ENCODE measurements around the gene CACNG7.
"Not testable (repeated sequence)": the region's sequence is repeated elsewhere in the genome, so short reads cannot be mapped to it uniquely, and the experiment has no call there.

CACNG7 gene, protein sequence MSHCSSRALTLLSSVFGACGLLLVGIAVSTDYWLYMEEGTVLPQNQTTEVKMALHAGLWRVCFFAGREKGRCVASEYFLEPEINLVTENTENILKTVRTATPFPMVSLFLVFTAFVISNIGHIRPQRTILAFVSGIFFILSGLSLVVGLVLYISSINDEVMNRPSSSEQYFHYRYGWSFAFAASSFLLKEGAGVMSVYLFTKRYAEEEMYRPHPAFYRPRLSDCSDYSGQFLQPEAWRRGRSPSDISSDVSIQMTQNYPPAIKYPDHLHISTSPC

DNA sequence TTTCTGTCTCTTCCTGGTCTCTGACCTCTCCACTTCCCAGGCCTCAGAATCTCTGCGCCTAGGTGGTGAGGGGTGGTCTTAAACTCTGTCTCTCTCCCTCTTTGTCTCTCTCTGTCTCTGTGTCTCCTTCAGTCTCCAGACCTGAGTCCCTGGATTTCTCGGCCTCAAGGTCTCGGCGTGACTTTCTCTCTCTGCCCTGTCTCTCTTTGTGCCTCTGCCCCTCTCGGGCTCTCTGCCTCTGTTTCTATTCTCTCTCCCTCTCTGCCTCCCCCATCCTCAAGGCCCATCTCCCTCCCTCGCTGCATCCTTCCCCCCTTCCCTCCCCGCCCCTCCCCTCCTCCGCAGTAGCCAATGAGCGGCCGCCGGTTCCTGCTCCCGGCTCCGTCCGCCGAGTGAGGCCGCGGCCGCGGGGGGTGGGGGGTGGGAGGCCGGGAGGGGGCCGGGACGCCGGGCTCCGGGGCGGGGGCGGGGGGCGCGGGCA lies at the start of gene CACNG7:
CACNG7 (plus strand) TSS at position 344 of the 481 bp plus-strand sequence. CDS start 3,554 bp downstream, outside the sequence.
- DNase-seq (ENCODE audit: low read depth in 2 of 2) = no peak

DNA sequence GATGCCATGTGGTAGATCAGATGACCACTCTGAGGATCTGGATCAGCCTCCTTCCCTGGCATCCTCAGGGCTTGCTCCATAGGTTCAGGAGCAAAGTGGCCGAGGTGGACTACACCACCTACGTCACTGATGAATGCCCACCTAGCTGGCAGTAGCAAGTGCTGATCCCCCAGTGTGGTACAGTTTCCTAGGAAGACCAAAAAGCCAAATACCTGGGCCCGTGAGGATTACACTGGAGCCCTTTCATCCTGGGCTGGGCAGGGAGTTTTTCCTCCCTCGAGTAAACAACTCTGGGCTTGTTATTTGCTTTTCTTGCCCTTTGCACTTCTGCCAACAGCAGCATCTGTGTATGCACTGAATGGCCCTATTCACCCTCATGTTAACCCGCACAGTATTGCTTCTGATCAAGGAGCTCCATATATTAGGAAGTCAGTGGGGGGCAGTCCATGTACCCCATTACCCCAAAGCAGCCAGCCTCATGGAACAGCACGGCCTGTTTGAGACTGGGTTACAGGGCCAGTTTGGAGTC lies 44.7 kb upstream of the CACNG7 start:
- no peak for DNase-seq (ENCODE audit: low read depth in 2 of 2)

DNA sequence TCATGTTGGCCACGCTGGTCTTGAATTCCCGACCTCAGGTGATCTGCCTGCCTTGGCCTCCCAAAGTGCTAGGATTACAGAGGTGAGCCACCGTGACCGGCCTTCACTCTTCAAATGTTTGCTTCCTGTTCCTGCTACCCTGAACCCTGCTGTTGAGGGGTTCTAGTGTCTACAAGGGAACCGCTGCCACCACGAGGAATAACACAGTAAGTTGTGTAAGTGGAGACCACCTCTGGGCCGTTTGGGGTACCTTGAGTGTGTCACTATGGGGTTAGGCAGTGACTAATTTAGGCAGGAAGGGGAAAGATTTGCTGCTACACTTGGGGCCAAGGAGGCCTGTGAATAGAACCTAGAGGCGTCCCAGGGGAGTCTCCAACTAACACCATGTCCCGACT lies 43.6 kb upstream of the CACNG7 start:
- DNase-seq (ENCODE audit: low read depth in 2 of 2) = no peak

DNA sequence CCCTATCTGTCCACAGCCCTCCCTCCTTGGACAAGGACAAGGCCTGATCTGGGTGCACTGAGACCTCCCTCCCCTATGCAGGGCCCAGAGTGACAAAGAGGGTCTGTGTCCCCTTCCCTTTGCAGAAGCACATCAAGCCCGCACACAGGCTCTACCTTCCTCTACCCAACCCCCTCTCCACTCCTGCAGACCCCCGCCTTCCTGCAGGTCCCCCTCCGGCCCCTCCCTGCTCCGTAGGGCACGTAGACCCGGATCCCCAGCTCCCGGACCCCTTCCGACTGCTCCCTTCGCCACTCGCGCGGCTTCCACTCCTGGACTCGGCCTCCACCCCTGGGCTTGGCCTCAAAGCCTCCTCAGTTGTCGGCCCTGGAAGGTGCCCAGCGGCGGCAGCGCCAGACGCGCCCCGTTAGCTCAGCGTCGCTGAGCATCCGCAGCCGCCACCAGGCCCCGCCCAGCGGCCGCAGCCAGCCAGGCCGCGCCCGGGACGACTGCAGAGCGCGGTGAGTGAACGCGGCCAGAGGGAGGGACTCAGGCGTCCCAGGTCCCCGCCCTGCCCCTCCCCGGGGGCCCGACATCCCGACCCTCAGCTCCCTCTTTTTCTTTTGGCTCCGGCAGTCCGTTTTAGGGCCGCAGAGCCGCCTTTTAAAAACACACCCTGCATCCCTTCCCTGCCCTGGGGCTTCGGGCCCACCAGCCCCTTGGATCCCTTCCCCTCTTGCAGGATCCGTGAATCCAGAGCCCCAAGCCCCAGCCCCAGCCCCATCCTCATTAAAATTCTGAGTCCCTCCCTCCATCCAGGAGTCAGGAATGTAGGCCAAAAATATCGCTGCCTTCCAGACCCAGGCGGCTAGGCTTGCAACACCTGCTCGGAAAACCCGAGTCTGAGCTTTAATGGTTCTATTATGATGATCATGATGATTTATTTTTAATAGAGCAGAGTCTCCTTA lies 42.9 kb upstream of the CACNG7 start:
- DNase-seq (ENCODE audit: low read depth in 2 of 2) = peak in 1 of 2 donors; percentile 69

DNA sequence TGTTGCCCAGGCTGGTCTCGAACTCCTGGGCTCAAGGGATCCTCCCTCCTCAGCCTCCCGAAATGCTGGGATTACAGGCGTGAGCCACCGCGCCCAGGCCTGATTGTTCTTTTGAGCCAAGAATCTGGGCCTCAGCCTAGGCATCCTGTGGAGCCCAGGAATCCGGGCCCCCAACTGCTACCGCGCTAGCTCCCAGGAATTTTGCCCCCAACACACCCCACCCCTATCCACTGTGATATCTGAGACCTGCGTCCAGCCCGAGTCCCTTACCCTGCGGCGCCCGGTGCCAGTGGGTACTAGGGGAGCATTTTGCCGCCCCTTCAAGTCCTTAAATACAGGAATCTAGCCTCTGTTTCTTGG lies 42.2 kb upstream of the CACNG7 start:
- no peak for DNase-seq (ENCODE audit: low read depth in 2 of 2)

DNA sequence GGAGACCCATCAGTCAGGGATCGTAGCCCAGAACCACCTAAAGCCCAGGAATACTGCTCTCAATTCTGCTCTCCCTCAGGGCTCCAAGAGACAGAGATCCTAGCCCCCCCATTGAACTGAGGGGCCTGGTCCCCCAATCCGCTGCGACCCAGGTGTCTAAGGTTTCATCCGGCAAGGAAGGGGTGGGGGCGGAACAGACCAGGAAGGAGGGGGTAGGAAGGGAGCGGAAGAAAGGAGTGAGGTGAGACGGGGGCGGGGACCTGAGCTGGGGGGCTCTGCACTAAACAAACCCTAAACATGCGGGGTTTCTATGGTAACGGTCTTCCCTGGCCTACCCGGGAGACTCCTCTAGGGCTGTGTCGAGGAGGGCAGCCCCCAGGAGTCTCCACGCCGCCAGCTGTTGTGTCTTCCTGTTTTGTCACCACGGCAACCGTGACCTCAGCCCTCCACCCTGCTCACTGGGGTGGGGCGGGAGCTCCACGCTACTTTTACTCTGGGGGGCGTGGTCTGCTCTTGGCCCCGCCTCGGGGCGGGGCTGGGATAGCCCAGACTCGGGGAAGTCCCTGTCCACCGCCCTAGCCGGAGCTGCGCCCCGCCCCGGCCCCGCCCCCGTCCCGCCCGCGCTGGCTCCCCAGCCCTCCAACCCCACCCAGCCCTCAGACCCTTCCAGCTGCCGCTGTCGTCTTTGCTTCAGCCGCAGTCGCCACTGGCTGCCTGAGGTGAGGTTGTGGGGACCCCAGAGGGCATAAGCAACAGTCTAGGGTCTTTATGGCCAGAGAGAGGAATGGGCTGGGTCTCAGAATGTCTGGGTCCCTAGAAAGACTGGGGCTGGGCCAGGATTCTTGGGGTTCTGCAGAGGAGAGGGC lies 41.6 kb upstream of the CACNG7 start, which contains the start of gene MYADM:
MYADM (plus strand) TSS at position 659 of the 866 bp plus-strand sequence. CDS start 5,647 bp downstream, outside the sequence.
- peak; percentile 96 to 99 for DNase-seq (ENCODE audit: low read depth in 2 of 2)

DNA sequence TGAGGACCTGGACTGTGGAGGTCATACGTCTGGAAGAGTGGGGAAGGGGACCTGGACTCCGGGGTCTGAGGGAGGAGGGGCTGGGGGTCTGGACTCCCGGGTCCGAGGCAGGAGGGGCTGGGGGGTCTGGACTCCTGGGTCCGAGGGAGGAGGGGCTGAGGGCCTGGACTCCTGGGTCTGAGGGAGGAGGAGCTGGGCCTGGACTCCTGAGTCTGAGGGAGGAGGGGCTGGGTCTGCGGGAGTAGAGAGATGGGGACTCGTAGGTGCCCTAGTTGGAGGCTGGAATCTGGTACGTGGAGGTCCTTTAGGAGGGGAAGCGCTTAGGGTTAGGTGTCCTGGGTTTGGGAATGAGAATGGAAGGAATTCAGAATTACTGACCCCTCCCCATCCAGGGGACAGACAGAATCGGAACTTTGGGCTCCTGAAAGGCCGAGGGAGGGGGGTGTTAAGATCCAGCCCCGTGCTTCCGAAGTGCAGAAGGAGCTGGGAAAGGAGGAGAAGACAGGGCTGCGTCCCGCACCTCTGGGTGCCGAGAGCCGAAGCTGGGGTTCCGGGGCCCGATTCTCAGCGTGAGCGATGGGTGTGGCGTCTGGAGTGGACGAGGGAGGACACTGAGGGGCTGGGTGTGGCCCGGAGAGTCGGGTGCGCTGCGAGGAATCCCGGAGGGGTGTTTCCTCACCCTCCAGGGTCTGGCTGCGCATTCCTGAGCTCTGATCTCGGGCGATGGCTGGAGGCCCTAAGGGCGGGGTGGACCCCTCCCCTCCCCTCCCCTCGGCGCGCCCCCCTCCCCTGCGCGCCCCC lies 40.8 kb upstream of the CACNG7 start:
- DNase-seq (ENCODE audit: low read depth in 2 of 2) = peak in 1 of 2 donors; percentile 34

DNA sequence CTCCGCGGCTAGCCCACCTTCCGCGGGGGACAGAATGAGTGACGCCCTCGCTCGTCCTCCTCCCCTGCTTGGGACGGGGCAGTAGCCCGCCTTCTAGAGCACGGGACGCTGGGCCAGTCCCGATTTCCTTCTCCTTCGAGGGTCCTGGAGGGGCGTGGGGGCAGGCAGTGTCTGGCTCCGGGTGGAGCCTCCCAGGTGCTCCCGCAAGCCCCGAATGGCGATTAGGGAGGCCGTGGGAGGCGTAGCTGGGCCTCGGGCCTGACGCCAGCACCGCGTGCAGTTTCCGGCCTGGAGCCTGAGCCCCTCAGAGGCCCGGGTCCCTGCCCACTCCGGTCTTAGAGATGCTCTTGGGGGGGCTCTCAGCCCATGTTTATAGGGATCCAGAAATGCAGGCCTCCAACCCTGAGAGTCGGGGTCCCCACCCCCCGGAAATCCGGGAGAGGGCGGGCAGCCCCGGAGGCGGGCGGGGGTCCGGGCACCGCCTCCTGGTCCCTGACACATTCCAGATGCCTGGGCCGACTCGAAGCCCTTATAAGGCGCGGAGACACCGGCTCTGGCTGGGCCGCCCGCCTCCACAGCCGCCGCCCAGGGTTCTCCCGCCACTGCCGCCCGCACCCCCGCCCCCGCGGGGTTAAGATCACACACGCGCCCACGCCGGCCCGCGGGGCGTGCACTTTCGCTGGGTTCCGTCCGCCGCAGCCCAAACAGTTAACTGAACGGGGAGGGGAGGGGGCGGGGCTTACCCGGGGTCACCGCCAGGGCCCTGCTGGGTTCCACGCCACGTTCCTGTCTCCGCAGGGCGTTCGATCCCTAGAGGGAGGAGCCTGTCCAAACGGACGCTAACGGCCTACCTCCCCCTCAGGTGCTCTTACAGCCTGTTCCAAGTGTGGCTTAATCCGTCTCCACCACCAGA lies 39.9 kb upstream of the CACNG7 start:
- DNase-seq (ENCODE audit: low read depth in 2 of 2) = peak; percentile 74 to 80

DNA sequence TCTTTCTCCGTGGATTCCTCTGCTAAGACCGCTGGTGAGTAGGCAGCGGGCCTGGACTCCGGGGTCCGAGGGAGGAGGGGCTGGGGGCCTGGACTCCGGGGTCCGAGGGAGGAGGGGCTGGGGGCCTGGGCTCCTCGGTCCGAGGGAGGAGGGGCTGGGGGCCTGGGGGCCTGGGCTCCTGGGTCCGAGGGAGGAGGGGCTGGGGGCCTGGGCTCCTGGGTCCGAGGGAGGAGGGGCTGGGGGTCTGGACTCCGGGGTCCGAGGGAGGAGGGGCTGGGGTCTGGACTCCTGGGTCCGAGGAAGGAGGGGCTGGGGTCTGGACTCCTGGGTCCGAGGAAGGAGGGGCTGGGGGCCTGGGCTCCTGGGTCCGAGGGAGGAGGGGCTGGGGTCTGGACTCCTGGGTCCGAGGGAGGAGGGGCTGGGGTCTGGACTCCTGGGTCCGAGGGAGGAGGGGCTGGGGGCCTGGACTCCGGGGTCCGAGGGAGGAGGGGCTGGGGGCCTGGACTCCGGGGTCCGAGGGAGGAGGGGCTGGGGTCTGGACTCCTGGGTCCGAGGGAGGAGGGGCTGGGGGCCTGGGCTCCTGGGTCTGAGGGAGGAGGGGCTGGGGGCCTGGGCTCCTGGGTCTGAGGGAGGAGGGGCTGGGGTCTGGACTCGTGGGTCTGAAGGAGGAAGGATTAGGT lies 39.1 kb upstream of the CACNG7 start:
- not testable (repeated sequence) for DNase-seq (ENCODE audit: low read depth in 2 of 2)

DNA sequence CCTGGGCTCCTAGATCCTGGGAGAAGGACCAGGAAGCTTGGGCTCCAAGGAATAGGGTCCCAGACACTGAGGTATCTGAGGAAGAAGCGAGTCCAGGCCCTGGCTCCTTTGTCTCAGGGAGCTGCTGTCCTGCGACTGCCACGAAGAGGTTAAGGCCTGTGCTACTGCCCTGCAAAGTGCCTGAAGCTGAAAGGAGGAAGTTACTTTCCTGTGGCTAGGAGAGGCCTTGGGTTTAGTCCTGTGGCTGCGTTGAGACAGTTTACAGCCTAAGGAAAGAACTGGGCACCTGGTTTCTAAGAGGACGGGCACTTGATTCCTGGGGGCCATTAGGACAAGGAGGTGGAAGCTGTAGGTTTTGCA lies 38.6 kb upstream of the CACNG7 start:
- no peak for DNase-seq (ENCODE audit: low read depth in 2 of 2)

DNA sequence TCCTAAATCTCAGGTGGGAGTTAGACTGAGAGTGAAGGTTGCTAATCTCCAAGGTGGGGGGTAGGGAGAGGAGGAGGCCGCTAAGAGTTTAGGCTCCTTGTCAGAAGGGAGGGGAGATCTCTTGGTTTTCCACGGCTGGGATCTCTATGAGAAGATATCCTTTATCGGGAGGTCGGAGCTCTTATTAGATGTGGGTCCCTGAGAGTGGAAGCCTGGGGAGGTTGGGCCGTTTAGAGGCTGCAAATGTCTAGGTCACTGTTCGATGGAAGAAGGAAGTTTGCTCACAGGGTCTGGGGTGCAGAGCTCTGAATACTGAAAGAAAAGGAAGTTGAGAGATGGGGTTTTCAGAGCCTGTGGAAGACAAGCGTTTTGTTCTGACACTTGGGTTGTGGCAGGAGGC lies 37.6 kb upstream of the CACNG7 start:
- DNase-seq (ENCODE audit: low read depth in 2 of 2) = no peak

DNA sequence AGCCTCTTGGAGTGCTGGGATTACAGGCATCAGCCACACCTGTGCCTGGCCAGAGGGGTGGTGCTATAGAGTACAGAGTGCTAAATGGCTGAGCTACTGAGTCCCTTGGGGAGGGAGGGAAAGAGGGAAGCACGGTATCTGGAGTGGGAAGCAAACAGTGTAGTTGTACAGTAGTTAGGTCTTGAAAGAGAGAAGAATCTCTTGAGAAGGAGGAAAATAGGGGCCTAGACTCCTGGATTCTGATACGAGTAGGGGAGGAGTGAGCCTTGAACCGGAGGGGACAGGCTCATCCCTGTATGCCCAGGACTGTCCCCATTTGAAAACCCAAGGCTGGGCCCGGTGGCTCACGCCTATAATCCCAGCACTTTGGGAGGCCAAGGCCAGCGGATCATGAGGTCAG lies 36.3 kb upstream of the CACNG7 start:
- no peak for DNase-seq (ENCODE audit: low read depth in 2 of 2)

DNA sequence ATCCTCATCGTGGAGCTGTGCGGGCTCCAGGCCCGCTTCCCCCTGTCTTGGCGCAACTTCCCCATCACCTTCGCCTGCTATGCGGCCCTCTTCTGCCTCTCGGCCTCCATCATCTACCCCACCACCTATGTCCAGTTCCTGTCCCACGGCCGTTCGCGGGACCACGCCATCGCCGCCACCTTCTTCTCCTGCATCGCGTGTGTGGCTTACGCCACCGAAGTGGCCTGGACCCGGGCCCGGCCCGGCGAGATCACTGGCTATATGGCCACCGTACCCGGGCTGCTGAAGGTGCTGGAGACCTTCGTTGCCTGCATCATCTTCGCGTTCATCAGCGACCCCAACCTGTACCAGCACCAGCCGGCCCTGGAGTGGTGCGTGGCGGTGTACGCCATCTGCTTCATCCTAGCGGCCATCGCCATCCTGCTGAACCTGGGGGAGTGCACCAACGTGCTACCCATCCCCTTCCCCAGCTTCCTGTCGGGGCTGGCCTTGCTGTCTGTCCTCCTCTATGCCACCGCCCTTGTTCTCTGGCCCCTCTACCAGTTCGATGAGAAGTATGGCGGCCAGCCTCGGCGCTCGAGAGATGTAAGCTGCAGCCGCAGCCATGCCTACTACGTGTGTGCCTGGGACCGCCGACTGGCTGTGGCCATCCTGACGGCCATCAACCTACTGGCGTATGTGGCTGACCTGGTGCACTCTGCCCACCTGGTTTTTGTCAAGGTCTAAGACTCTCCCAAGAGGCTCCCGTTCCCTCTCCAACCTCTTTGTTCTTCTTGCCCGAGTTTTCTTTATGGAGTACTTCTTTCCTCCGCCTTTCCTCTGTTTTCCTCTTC lies 35.1 kb upstream of the CACNG7 start:
- DNase-seq (ENCODE audit: low read depth in 2 of 2) = no peak

DNA sequence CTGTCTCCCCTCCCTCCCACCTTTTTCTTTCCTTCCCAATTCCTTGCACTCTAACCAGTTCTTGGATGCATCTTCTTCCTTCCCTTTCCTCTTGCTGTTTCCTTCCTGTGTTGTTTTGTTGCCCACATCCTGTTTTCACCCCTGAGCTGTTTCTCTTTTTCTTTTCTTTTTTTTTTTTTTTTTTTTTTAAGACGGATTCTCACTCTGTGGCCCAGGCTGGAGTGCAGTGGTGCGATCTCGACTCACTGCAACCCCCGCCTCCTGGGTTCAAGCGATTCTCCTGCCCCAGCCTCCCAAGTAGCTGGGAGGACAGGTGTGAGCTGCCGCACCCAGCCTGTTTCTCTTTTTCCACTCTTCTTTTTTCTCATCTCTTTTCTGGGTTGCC lies 34.5 kb upstream of the CACNG7 start:
- no peak for DNase-seq (ENCODE audit: low read depth in 2 of 2)

DNA sequence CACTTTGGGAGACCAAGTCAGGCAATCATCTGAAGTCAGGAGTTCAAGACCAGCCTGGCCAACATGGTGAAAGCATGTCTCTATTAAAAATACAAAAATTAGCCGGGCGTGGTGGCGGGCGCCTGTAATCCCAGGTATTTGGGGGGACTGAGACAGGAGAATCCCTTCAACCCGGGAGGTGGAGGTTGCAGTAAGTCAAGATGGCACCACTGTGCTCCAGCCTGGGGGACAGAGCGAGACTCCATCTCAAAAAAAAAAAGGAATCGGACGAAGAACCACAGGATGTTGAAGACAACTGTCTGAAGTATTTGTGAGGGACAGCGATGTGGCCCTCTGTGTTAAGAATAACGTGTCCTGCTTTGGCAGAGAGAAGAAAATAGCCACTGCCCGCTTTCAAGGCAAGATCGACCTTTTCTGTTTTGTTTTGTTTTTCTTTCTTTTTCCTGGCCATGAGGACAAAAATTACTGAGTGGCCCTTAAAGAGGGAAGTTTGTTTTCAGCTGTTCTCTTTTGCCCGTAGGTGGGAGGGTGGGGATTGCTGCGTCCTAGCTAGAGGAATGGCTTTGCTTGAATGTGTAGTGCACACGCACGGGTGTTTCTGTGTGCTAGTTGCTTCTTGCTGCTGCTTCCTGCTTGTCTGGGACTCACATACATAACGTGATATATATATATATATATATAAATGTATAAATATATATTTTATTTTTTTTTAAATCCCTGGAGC lies 33.3 kb upstream of the CACNG7 start:
- DNase-seq (ENCODE audit: low read depth in 2 of 2) = no peak

DNA sequence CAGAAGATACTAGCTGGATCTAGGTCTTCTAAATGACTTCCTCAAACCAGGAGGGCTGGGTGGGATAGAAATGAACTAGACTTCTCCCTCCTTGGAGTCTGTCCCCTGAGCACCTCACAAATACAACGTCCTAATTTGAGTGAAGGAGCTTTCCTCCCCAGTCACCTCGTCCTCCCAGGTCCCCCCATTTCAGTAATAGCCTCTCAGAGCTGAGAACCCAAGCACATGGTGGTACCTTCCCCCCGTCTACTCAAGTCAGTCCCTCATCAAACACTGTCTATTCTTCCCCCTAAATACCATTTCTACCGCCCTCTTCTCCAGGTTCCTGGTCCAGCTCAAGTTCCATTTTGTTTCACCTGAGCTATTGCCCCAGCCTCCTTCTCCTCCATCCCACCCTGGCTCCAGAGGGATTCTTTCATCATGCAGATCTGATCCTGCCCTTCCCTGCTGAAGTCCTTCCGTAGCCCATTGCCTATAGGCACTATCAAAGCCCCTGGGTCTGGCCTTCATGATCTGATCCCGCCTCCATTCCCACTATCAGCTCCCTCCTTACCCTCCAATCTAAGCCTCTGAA lies 32.3 kb upstream of the CACNG7 start:
- no peak for DNase-seq (ENCODE audit: low read depth in 2 of 2)

DNA sequence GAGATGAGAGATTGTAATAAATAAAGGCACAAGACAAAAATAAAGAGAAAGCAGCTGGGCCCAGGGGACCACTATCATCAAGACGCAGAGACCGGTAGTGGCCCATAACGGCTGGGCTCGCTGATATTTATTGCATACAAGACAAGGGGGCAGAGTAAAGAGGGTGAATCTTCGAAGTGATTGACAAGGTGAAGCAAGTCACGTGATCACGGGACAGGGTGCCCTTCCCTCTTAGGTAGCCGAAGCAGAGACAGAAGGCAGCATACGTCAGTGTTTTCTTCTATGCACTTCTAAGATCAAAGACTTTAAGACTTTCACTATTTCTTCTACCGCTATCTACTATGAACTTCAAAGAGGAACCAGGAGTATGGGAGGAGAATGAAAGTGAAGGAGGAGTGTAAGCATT lies 31.7 kb upstream of the CACNG7 start:
- no peak for DNase-seq (ENCODE audit: low read depth in 2 of 2)
